GM21737 (cell line): ENCODE results near the gene DHX32.
"Not testable (repeated sequence)": the region's sequence is repeated elsewhere in the genome, so short reads cannot be mapped to it uniquely, and the experiment has no call there.

Source experiments
- ATAC-seq: cut with Tn5 transposase; IDR thresholded peaks from one replicate; pipeline ENCODE4 v1.9.1; 2021; ENCODE audit warnings: mild to moderate bottlenecking, moderate library complexity; ENCODE audit not compliant: unreplicated experiment

DHX32 gene

DNA sequence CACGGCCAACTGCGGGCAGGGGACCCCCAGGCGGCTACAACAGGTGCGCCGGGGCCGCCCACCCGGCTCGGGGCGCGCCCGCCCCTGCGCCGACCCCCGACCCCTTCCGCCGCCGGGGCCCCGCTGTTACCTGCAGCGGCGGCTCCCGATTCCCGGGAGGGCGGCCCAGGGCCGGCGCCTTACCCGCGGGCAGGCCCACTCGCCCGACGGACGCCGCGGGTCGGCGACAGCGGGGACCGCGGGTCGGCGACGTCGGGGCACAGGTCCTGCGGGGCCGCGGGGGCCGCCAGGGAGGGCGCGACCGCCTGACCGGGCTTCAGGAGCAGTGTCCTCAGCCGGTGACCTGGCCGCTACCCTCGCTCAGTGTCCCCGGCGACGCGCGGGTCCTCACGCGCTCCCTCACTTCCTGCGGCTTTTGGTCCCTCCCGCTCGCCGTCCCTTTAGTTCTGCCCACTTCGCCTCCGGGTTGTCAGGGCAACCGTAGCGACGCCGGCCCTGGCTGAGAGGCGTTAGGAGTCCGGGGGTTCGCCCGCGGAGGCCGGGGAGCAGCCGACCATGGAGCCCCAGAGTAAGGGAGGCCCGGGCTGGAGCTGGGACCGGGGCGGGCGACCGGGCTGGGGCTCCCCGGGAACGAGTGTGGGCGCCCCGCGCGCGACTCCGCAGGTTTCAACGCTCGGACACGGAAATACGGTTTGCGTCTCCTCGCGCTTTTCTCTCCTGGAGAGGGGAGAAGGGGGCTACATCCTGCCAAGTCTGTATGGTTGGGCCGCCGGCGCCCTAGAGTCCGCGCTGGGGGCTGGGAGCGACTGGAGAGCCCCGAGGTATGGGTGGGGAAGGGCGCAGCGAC is 15.2 kb upstream of the DHX32 start, which contains the start of gene FANK1:
FANK1 (plus strand) TSS at position 477 of the 847 bp plus-strand sequence; CDS start at position 556, 79 bp downstream.
- ATAC-seq: peak; percentile 87

- peak; percentile 50 for ATAC-seq
These were observed 14.3 kb upstream of the DHX32 start for GRCh38 chr10:125895130-125896087.

GRCh38 chr10:125894176-125894575 is 13.1 kb upstream of the DHX32 start:
- ATAC-seq: not testable (repeated sequence)

DNA sequence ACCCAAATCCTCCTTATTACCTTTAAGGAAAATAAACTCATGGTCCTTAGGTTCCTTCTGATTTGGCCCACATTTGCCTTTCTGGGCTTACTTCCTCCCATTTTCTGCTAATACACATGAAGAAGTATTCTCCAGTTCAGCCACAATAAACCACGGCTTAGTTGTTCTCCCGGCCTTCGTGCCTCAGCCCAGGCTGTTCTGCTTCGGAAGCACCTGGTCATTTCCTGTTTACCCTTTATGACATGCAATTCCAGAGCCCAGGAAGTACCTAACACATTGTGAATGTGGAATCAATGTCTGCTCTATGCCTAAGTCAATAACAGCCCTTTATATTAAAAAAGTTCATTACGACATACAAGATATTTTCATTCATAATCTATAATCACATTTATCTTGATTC is 11.3 kb upstream of the DHX32 start:
- ATAC-seq: not testable (repeated sequence)

DNA sequence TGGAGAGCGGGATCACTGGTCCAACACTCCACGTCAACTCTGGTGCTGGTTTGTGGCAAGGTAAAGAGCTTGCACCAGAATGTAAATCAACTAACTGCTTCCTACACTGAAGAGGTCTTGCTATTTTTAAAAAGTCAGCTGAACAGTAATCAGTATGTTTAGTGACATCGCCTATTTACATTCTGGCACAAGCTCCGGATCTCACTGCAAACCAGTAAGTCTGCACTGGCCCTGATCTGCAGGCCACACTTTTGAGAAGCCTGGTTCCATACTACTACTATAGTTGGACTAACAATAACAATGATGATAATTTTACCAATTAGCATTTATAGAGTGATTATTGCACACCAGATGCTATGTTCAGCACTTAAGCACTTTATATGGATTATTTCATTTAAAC is 8.3 kb upstream of the DHX32 start:
- not testable (repeated sequence) for ATAC-seq

GRCh38 chr10:125886914-125887512 is 5.9 kb upstream of the DHX32 start:
- no peak for ATAC-seq

GRCh38 chr10:125883211-125883610 is 2.1 kb upstream of the DHX32 start:
- ATAC-seq: no peak

GRCh38 chr10:125882596-125882995 is 1.5 kb upstream of the DHX32 start:
- no peak for ATAC-seq

GRCh38 chr10:125880719-125881118 is 373 bp downstream of the DHX32 start:
- ATAC-seq: no peak

- no peak for ATAC-seq
These were observed 1.9 kb downstream of the DHX32 start for GRCh38 chr10:125878957-125879835.

GRCh38 chr10:125871338-125871737 is 9.8 kb downstream of the DHX32 start:
- ATAC-seq: no peak

DNA sequence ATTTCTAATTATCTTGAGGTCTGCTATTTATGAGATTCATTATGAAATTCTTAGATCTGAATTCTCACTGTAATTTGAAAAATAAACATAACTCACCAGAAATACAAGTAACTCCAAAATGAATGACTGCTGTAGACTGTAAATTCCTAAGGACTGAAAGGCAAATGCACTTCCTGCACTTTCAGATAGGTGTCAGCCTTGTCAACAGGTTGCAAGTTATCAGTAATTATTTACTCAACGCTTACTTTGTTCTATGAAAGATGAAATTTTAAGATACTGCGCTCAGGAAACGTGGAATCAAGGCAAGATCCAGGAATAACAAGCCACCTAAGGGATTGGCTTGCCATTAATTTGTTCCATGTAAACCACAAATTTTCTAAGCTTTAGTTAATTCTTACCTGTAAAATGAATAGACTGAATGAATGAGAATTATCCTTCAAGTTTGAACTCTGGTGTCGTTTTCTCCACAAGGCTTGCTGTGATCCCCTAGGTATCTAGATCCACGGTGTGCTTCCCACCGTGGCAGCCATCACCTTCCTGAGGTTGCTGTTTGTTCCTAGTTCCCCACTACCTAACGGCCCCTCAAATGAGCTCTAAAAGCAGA is 12.6 kb downstream of the DHX32 start:
- ATAC-seq: no peak

DNA sequence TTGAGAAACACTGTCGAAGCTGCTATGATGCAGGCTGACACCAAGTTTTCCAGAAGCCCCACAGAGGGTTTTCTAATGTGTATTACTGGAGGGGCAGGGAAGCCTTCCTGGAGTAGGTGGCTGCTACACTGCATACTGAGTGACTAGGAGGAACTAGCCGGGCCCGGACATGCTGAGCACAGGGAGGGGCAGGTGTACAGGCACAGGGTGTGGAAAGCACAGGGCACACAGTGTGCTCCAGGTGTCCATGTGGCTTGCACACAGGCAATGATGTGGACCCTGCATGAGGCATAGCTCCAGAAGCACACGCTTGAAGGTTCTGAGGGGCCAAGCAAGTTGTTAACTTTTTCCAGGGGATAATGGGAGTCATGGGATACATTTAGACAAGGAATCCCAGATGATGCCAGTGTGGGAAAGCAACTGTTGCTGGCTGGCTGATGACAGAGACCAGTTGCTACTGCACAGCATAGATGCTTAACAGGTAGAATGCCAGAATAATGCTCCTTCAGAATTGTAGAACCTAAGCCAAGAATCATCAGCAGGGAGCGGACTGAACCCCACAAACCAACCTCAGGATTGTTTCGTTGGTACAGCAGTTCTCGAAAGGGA is 14.6 kb downstream of the DHX32 start:
- no peak for ATAC-seq

DNA sequence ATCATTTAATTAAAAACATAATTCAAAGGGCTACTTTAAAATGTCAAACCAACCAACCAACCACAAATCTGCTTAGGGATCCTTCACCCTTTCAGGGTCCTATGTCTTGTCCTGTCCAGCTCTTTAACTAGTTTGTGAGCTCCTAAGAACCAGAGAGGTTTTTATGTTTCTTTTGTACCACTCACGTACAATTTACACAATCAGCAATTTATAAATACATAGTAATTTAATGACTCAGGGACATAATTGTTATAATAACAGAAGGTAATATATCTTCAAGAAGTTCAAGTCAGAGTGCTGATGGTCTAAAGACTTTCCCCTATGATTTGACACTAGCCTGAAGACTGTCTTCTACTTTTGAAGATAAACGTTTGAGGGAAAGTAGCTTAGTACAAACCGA is 16.0 kb downstream of the DHX32 start:
- no peak for ATAC-seq

DNA sequence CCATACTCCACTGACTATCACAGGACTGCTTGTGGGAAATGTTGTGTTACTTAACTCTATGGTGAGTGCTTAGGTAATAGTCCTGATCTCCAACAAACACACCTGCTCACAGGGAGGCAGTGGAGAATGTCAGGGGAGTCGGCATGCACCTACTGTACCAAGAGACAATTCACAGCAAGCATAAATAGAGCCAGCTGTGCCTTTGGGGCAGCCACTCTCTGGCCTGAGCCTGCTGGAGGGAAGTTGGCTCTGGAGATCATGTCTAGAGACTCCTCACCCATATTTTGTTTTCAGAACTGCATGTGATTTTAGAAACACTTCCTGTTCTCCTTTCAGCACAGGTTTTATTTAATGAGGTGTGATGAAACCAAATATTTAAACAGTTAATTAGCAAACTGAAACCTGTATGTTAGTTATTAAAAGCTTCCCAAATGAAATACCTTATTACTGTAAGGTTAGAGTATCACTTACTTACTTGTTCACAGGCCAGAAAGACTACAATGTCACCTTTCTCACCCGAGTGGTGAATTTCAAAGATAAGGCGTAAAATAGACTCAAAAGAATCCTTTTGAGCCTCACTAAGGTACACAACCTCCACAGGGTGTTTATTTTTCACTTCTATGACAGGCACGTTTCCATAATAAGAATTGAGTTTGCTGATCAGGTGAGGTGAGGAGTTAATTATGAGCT is 21.8 kb downstream of the DHX32 start:
- ATAC-seq: no peak

DNA sequence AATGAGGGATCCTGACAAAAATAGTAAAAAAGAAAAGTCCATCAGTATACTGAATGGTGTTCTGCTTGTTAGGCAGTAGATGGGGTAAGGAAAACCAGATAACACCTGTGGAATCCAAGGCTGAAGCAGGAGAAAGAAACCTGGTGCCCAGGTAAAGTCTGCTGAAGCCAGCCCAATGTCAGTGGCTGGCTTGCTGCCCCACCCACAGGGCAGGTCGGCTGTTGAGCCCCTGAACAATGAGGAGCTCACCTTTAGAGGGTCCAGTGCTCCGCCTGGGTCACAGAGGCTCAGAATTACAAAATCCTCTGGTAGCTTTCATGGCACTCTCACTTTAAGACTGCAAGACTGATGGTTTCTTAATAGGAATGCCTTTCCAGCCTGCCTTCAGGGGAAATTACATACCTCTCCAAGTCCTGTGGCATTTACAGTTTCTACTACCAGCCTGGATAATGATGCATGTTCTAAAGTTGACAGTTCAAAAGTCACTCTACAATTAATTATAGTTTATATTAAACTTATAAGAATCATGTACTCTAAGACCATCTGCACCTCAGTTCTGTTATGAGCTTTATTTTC is 23.8 kb downstream of the DHX32 start:
- ATAC-seq: no peak

GRCh38 chr10:125852487-125852886 is 28.6 kb downstream of the DHX32 start:
- ATAC-seq: no peak
